ENCODE measurements around the gene LINC00237.

The LINC00237 gene

DNA sequence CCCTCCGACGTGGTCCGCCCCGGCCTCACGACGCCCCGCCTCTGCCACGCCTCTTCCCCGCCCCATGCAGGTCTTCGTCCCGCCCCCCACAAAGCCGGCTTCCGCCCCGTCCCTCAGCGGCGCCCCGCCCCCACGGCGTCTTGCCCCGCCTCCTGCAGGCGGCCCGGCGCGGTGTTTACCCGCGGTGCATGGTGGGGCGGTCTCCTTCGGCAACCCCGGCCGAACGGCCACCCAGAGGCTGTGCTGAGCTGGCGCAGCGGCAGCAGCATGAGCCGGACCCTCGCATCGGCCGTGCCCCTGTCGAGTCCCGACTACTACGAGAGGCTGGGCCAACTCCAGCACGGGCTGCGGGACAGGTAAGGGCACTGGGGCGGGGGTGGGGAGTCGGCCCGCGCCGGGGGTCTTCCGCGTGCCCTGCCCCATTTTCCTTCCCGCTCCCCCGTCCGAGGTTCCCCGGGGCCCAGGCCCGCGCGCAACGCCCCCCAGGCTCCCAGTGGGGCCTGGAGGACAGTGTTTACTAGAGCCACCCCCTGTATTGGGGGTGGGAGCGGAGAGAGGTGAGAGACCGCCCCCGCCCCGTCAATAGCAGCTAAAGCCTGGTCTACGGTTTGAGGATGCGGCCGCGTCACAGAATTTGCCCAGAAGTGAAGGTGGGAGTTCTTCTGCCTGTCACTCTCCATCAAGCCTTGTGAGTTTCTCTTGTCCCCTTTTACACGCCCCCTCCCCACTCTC, 19.9 kb upstream of the LINC00237 start, which contains the start of gene KIZ:
Gene KIZ (plus strand): TSS at position 234 of the 732 bp plus-strand sequence. CDS start 34 bp downstream, at position 268.
- H3K27ac ChIP-seq: peak within 1 kb of the TSS; percentile 80
- TF ChIP-seq CTCF (conservative IDR thresholded peaks at IDR 0.05) (peak; percentile 39), ZFX (IDR thresholded peaks at IDR 0.05) (peak; percentile 37)

DNA sequence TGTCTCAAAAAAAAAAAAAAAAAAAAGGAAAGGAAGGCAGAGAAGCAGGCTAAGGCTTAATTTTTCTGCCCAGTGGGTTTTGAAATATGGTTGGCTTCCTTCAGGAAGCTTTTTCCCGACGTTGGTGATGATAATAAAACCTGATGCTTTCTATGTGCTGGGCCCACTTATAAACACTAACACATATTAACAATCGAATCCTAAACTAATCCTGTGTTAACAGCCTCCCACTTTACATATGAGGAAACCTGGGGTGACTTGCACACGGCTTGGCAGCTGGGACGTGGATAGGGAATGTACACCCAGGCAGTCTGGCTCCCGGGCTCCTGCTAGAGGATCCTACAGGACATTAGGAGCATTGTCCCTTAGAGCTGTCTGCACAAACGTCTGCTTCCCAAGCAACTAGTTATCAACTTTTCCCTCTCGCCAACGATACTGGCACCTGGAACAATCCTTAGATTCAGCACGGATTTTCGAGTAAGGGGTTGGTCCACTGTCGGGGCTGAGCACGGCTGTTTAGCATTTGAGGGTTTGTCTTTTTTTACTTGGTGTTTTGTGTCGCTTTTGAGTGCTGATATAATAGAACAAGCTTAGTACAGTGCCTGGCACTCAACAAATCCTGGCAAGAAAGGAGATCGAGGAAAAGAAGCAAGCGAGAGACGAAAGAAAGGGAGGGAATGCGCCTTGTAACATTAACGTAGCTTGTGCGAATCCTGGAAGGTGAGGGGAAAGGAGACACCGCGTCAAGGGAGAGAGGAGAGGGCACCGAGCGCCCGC, 19.1 kb upstream of the LINC00237 start:
- peak overlapping the region; percentile 80 for H3K27ac ChIP-seq
- TF ChIP-seq CTCF (conservative IDR thresholded peaks at IDR 0.05): no peak; the same call in 1 of the 2 replicates
- no peak for TF ChIP-seq ZFX (IDR thresholded peaks at IDR 0.05)

- no peak for TF ChIP-seq CTCF (conservative IDR thresholded peaks at IDR 0.05)
- no peak overlapping the region for H3K27ac ChIP-seq
Observed at GRCh38 chr20:21124190-21124589, 18.0 kb upstream of the LINC00237 start.

GRCh38 chr20:21118782-21119181, 12.6 kb upstream of the LINC00237 start:
- H3K27ac ChIP-seq: no peak overlapping the region

GRCh38 chr20:21118138-21118537, 12.0 kb upstream of the LINC00237 start:
- TF ChIP-seq CTCF (conservative IDR thresholded peaks at IDR 0.05): no peak
- TF ChIP-seq ZFX (IDR thresholded peaks at IDR 0.05): no peak
- H3K27ac ChIP-seq: no peak overlapping the region

More at GRCh38 chr20:21118782-21119181, 12.6 kb upstream of the LINC00237 start:
- TF ChIP-seq ZFX (IDR thresholded peaks at IDR 0.05) (no peak), CTCF (conservative IDR thresholded peaks at IDR 0.05) (no peak)

- TF ChIP-seq CTCF (conservative IDR thresholded peaks at IDR 0.05) (no peak), ZFX (IDR thresholded peaks at IDR 0.05) (no peak)
- H3K27ac ChIP-seq: no peak overlapping the region
Observed at GRCh38 chr20:21117521-21117920, 11.4 kb upstream of the LINC00237 start.

GRCh38 chr20:21114584-21114983, 8.4 kb upstream of the LINC00237 start:
- H3K27ac ChIP-seq: no peak overlapping the region
- TF ChIP-seq ZFX (IDR thresholded peaks at IDR 0.05): no peak

Measured in C4-2B (cell line).